Measurements from ENCODE around the gene UQCRFS1.
A peak's percentile ranks its signal among the peaks of the same experiment; 100 is the strongest.
"Not testable (repeated sequence)": the region's sequence is repeated elsewhere in the genome, so short reads cannot be mapped to it uniquely, and the experiment has no call there.

UQCRFS1 gene

GRCh38 chr19:29212648-29213573 lies at the start of gene UQCRFS1:
Gene UQCRFS1, minus strand, starts transcription at chr19:29213151. Its CDS starts 33 bp downstream, at chr19:29213118.
- DNase-seq (ENCODE audit: low spot score): peak; percentile 96

- DNase-seq (ENCODE audit: low spot score): no peak
Measured at GRCh38 chr19:29262085-29262484, 49.1 kb upstream of the UQCRFS1 start.

- peak; percentile 17 for DNase-seq (ENCODE audit: low spot score)
Measured at GRCh38 chr19:29260477-29261317, 47.7 kb upstream of the UQCRFS1 start.

- DNase-seq (ENCODE audit: low spot score): no peak
Measured at GRCh38 chr19:29259867-29260281, 46.9 kb upstream of the UQCRFS1 start.

DNA sequence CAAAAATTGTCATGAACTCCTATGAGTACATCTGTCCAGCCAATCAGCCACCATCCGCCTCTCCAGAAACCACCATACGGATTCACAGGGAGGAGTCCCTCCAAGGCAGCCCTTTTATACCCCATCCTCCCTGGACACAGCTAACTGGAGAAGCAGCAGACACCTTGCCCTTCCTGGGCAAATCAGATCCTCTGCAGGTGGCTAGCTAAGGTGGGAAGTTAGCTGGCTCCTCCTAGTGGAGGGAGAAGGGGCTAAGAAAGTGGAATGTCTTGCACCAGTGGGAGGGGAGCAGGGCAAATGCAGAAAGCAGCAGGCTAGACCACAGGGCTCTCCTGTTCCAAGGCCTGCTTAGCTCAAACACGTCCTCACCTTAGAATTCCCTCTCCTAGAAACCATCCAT lies 46.2 kb upstream of the UQCRFS1 start:
- DNase-seq (ENCODE audit: low spot score): no peak

GRCh38 chr19:29256516-29256915 lies 43.6 kb upstream of the UQCRFS1 start:
- DNase-seq (ENCODE audit: low spot score): no peak

DNA sequence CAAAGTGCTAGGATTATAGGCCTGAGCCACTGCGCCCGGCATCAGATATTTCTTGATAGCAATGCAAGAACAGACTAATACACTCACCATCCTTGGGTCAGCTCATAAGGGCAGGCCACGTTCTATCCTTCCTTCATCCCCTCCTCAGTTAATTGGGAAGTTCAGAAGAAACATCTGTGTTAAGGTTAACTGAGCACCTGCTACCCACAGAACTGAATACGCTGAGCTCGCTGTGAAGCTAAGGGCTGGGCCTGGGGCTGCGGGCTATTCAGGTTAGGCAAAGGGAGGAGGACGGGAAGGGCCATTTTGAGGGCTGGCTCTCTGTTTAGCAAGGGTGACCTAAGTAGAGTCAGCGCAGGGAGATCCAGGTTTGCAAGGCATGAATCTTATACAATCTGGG lies 43.0 kb upstream of the UQCRFS1 start:
- no peak for DNase-seq (ENCODE audit: low spot score)

- DNase-seq (ENCODE audit: low spot score): no peak
Measured at GRCh38 chr19:29255006-29255405, 42.1 kb upstream of the UQCRFS1 start.

DNA sequence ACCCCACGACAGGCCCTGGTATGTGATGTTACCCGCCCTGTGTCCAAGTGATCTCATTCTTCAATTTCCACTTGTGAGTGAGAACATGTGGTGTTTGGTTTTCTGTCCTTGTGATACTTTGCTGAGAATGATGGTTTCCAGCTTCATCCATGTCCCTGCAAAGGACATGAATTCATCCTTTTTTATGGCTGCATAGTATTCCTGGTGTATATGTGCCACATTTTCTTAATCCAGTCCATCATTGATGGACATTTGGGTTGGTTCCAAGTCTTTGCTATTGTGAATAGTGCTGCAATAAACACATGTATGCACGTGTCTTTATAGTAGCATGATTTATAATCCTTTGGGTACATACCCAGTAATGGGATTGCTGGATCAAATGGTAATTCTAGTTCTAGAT lies 36.8 kb upstream of the UQCRFS1 start:
- DNase-seq (ENCODE audit: low spot score): not testable (repeated sequence)

GRCh38 chr19:29248332-29248844 lies 35.4 kb upstream of the UQCRFS1 start:
- DNase-seq (ENCODE audit: low spot score): no peak

DNA sequence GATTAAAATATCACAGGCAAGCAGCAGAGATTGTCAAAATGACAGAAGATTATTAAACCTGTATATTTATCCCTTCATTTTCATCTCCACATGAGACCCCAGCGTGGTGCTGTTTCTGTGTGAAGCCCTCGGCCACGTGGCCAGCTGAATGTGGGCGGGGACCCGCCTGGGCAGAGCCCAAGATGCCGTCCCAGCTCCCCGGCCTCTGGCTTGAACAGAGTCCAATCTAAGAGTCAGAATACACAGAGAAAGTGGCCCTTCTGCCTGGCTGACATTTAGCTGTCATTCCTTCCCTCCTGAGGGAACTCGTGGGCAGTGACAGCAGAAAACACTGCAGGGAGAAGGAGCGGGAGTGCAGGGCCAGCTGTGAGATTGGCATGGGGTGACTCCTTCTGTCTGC lies 34.9 kb upstream of the UQCRFS1 start:
- DNase-seq (ENCODE audit: low spot score): peak; percentile 12

DNA sequence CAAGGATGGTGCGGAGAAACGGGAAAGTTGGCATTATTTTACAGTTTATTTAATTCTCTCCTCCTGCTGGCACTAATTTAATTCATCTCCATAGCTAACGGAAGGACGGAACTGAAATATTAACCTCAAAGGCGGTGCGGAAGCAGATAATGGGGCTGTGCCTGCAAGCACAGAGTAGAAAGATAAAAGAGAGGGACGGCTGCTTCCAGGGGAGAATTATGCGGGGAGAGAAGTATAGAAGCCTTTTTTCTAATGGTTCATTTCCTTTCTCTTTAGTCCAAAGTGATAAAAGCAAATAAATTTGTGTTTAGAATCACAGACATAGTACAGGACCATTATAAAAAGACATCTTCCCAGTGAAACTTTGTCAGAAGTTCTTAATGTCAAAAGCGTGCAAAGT lies 34.5 kb upstream of the UQCRFS1 start:
- DNase-seq (ENCODE audit: low spot score): no peak

DNA sequence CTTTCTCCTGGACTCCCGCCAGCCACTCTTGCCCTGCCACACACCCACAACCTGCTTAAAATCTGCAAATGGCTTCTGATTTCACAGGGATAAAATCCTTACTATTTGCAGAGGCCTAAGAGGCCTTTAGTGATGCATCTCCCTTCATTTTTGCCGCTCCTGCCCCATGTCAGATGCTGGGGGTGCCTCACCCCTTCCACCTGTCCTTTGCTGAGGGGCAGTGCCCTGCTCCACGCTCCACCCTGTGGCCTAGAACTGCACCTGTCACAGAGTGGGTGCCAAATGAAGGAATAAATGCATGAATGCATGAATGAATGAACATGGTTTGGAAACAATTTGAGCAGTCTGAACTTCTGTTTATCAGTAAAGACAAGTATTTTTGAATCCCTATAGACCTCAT lies 34.1 kb upstream of the UQCRFS1 start:
- no peak for DNase-seq (ENCODE audit: low spot score)

- DNase-seq (ENCODE audit: low spot score): no peak
Measured at GRCh38 chr19:29245215-29245614, 32.3 kb upstream of the UQCRFS1 start.

- DNase-seq (ENCODE audit: low spot score): no peak
Measured at GRCh38 chr19:29241324-29241723, 28.4 kb upstream of the UQCRFS1 start.

- DNase-seq (ENCODE audit: low spot score): no peak
Measured at GRCh38 chr19:29239213-29239776, 26.3 kb upstream of the UQCRFS1 start.

DNA sequence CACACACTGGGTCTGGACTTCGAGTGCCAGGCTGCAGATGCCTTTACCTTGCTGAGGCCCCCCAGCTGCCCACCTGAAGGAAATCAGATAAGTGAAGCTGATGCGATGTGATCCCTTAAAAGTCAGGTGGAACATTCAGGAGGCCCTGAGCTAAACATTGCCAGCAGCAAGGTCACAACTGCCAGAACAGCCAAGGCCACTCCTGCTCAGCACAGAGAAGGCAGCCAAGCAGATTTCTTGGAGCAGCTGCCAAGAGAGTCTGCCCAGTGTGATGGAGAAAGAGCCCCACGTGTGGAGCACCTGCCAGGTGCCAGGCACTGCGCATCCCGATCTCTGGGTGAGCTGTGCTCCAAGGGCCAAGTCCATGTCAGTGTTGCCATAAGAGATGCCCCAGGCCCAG lies 20.6 kb upstream of the UQCRFS1 start:
- no peak for DNase-seq (ENCODE audit: low spot score)

DNA sequence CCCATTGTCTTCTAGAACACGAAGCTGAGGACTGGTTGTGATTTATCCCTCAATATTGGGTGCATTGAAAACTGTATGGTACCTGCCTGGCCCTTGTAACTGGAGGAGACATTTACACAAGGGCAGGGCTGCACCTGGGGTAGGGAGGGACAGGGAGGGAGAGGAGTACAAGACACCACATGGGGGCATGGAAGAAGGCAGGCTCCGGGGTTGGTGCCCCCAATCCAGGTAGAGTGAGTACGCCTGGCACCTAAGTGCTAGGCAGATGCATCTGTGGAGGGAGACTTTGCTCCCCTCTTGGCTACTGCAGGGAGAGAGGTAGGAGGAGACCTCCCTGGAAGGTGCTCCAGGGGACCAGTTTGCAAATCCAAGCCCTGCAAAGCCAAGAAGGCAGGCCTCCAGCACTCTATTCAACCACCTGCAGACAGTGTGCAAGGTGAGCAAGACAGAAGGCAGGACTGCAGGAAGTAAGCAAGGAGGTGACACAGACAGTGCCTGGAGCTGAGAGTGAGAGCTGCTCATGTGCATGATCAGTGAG lies 19.4 kb upstream of the UQCRFS1 start:
- no peak for DNase-seq (ENCODE audit: low spot score)

GRCh38 chr19:29231306-29231705 lies 18.4 kb upstream of the UQCRFS1 start:
- not testable (repeated sequence) for DNase-seq (ENCODE audit: low spot score)

DNA sequence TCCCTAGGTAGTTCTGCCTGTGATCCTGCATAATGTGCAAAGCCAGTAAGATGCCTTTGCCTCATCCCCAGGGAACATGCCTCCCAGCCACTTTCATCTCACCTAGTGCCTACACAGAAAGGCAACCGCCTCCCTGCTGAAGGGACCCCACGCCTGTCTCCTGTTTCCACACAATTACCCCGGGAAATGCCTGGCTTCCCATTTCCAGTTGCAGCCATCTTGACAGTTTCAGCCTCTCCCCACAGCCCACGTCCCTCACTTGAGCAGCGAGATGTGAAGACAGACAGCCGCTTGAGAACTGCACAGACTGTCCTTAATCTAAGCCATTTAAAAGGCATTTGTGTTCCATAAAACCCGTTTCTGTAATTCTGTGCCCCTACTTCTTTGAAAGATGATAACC lies 4.7 kb upstream of the UQCRFS1 start:
- DNase-seq (ENCODE audit: low spot score): no peak

- no peak for DNase-seq (ENCODE audit: low spot score)
Measured at GRCh38 chr19:29216021-29216420, 3.1 kb upstream of the UQCRFS1 start.

DNA sequence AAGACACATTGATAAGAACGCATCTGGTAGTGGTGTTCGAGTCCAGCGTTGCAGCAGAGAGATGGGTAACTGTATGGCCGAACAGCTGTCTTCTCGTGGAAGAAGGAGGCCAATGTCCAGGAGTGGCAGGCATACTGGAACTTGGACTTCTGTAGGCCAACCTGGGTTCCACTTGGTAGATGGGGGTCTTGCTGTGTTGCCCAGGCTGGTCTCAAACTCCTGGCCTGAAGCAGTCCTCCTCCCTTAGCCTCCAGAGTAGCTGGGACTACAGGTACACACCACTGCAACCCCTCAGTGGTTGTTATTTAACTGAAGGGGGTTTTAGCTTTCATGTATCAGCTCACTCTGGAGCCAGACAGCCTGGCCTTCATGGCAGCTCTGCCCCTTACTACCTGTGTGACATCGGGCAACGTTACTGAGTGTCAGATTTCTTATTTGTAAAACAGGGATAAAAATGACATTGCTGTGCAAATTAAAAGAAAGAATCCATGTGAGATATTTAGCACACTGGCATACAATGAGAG lies 2.4 kb upstream of the UQCRFS1 start:
- DNase-seq (ENCODE audit: low spot score): no peak
